Fibroblast of skin of scalp (primary cell): ENCODE results near the gene PPP4R3B. TPM values are rescaled to one million over a fixed set of nuclear protein-coding genes. Genes with fewer than 3 reads are reported as not detected.
"Not testable (repeated sequence)": the region's sequence is repeated elsewhere in the genome, so short reads cannot be mapped to it uniquely, and the experiment has no call there.

Experiments
- DNase-seq: peaks from one replicate; pipeline ENCODE4 v3.0.0-alpha.2; 2013
- polyA plus RNA-seq, 2 experiments: library from polyadenylated mRNA; unstranded; fragments of 120-200 nt; gene quantifications; one replicate each; pipeline ENCODE4 v1.2.1, GENCODE V29; 2013; ENCODE audit not compliant: insufficient read length in 2 of 2

The PPP4R3B gene
- polyA plus RNA-seq (2013, experiment 1 of 2; ENCODE audit: insufficient read length): 33.0 TPM
- polyA plus RNA-seq (2013, experiment 2 of 2; ENCODE audit: insufficient read length): 38.9 TPM

GRCh38 chr2:55617175-55618024, at the start of gene PPP4R3B:
Gene PPP4R3B (minus strand): TSS chr2:55617622. CDS start chr2:55617285, 337 bp downstream.
- peak; percentile 100 for DNase-seq

- no peak for DNase-seq
These were observed 35.8 kb upstream of the PPP4R3B start for GRCh38 chr2:55653255-55653654.

DNA sequence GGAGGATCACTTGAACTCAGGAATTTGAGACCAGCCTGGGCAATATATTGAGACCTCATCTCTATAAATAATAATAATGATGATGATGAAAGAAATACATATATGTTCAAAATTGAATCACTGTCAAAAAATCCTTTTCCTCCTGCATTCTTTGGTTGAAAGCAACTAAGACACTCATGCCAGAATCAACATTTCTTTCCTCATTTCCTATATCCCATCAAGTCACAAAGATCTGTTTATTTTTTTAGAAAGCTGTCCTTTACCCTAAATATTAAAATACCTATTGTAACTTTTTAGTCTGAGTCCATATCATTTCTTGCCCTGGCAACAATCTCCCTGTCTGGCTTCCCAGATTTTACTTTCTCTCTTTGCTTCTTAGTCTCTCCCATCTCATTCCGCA, 31.8 kb upstream of the PPP4R3B start:
- peak; percentile 15 for DNase-seq

DNA sequence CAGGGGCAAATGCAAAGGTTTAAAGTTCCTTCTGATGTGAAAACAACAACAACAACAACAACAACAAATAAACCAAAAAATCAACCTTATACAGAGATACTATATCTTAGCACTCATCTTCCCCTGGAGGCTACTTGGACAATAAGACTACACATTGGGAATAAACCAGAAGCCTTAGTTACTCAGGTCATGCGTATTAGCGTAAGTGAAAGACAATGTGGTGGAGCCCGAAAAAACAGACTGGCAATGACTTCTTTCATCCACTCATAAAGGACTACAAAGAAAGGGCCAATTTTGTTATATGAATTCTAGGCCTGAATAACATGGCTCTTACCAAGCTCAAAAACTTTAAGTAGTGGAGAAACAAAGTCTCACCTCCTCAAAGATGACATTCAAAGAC, 19.4 kb upstream of the PPP4R3B start:
- no peak for DNase-seq

- DNase-seq: no peak
These were observed 11.5 kb upstream of the PPP4R3B start for GRCh38 chr2:55628931-55629330.

- DNase-seq: no peak
These were observed 10.5 kb upstream of the PPP4R3B start for GRCh38 chr2:55627915-55628314.

- no peak for DNase-seq
These were observed 4.4 kb upstream of the PPP4R3B start for GRCh38 chr2:55621802-55622201.

- DNase-seq: no peak
These were observed 2.8 kb upstream of the PPP4R3B start for GRCh38 chr2:55620123-55620779.

DNA sequence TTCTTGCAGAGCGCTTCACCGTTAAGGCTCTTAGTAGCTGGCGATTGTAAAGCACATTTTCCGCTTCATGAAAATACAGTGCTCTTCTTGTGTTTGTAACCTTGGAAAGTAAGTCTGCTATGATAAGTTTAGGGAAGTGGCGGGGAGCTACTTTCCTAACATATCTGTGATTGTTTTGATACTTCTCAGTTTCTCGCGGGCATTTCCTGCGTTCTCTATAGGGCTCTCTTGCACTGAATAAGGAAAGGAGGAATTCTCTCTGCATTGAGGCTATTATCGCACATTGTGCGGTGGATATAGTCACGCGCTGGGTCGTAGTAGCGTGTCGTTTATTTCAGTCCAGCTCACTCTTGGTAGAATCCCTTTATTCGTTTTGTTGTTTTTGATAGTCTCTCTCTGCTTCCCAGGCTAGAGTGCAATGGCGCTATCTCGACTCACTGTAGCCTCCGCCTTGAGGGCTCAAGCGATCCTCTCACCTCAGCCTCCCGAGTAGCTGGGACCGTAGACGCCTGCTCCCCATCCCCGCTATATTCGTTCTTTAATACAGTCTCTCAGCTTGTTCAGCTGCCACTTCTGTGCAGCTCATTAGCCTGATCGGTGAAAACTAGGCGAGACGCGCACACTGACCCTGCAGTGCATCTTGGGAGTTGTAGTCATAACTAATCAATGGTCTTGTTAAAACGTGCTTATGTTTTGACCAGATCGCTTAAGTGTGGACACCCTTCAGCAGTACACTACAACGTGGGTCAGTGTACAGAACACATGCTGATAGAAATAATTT, 1.0 kb upstream of the PPP4R3B start:
- DNase-seq: peak; percentile 55

DNA sequence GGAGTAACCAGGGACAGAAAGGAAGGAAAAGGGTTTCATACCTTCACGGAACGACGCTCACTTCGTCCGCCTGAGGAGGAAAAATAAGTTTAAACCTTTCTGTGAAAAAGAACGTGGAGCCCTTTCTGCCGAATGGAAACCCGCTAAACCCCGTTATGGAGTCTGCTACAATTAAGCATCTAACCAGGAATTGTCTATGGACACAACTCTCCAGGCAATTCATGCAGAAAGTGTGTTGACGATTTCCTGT, 528 bp upstream of the PPP4R3B start:
- DNase-seq: no peak

DNA sequence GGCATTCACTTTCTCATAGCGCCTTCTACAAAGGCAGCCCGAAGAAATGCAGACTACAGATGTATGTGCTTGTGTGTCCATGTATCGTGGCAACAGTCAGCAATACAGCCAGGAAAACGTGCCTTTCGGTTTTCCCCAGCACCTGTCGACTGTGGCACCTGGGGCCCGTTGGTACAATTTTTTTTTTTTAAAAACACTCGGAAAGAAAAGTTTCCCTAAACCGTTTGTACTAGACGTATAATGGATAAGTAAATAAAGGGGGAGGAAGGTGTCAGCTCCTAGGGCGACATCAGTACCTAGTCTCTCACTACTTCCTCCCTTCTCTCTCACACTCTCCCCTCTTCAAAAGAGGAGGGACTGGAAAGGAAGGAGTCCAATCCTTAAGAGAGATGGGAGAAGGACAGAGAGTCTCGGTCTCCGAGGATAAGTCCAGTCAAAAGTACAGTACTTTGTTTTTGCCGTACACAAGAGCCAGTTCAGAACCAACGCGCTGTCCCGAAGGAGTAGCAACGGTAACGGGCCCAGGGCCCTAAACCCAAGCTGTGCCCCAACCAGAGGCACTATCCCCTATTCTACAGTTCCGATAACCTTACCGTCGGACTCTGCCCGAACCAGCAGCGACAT, 759 bp downstream of the PPP4R3B start:
- peak; percentile 36 for DNase-seq

DNA sequence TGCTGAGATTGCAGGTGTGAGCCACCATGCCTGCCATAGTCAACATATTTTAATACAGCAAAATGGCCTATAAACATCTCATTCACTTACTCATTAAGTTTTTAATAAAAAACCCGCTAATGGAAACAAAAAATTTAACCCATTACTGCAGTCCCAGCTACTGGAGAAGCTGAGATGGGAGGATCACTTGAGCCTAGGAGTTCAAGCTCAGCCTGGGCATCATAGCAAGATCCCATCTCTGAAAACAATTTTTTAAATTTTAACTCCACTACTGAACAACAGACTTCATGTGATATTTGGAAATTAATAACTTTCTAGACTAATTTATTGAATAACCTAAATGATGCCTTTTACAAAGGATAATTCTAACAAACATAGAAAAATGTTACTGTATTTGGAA, 5.4 kb downstream of the PPP4R3B start:
- no peak for DNase-seq

- no peak for DNase-seq
These were observed 6.3 kb downstream of the PPP4R3B start for GRCh38 chr2:55610954-55611743.

DNA sequence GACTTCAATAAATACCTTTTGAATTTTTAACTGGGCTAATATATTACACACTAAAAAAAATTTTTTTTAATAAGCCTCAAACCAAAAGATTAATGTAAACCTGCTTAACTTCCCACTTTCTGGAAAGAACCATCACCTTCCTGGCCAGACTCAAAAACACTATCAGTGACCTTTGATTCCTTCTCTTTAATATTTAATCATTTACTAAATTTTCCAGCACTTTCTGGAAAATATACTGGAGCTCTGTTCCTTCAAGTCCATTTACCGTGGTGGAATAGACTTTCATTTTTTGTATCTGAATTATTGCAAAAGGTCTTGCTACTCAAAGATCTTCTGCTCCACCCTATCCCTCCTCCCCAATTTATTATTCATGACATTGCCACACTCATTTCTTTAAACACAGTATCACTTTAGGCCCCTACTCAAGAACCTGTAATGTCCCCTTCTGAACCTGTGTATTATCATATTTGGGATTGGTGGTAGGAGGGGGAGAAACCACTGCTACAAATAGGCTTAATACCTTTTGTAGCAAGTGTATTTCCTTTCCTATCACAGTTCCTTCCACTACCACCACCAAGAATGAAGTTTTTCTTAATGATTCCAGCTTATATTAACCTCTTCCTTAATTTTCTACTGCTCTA, 7.4 kb downstream of the PPP4R3B start:
- no peak for DNase-seq

- DNase-seq: no peak
These were observed 8.1 kb downstream of the PPP4R3B start for GRCh38 chr2:55609193-55609794.

DNA sequence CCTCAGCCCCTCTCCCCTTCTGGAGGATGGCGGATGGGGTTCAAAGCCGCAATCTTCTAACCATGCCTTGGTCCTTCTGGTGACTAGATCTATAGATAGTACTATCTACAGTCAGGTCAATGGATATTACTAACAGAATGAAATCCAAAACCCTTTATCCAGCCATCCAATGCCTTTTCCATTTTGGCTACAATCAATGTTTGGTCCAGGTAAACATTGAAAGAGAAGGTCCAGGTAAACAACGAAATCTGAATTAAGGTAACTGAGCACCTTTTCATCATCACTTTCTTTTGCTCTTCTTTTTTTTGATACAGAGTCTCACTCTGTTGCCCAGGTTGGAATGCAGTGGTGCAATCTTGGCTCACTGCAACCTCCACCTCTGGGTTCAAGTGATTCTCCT, 9.7 kb downstream of the PPP4R3B start:
- DNase-seq: no peak

DNA sequence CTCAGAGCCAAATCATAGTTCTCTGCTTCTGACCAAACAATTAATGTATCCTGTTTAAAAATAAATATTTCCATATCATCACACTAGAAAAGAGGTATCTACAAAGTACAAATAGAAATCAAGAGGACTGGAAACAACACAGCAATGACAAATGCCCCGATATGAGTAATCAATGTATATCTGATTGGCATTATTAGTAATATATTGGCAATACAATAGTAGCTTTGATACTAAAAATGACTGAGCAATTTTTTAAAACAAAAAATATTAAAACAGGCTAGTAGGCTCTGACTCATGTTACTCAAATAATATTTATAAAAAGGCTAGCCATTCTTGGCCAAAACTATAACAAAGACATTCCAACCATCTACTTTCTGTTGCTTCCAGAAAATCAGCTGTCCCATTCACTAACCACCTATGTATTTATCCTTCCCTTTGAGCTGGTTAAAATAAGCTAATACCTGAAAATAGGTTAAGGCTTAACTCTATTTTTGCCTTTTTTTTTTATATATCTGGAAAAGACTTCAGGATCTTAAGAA, 13.3 kb downstream of the PPP4R3B start:
- DNase-seq: peak; percentile 9

DNA sequence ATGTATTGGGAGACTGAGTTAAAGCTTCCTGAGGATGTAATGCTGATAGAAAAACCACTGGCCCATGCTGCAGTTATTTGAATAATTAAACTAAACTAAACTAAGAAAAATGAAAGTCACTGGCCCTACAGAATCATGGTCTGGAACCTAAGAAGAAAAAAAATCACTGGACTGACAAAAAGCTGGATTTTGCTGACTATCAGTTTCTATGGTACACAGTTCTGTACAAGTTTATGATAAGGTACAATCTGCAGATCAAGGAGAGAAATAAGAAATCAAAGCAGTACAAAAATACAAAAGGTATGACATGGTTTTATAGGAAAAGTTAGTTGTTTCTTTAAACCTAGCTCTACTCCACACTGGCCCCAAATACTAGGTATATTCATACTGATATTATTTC, 15.6 kb downstream of the PPP4R3B start:
- DNase-seq: no peak

DNA sequence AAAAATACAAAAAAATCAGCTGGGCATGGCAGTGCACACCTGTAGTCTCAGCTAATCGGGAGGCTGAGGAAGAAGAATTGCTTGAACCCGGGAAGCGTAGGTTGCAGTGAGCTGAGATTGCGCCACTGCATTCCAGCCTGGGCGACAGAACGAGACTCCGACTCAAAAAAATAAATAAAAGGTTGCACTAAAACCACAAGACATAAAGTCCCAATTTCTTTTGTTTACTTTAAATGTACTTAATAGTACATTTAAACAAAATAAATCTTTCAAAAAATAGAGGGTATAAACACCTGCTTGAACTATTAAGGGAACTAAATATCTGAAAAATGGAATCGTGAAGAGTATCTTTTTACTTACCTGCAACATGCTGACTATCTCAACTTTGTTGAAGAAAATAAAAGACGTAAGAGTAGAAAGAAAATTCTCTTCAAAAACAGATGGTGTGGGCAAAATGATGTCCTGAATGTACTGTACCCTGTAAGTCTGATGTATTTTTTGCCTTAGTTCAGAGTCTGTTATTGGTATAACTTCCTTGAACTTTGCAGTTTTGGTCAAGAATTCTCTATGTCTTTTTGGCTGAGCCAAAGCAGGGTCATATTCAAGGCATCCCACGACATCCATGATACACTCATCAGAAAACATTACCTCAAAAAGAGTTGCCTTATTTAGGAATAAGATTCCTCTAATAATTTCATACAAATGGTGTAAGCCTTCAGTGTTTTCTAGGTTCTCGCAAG, 19.2 kb downstream of the PPP4R3B start:
- DNase-seq: no peak

GRCh38 chr2:55596795-55597194, 20.6 kb downstream of the PPP4R3B start:
- not testable (repeated sequence) for DNase-seq
